GM21381 (cell line): Measurements from ENCODE around the gene CCDC68.
"Not testable (repeated sequence)": the region's sequence is repeated elsewhere in the genome, so short reads cannot be mapped to it uniquely, and the experiment has no call there.

Source experiments
- ATAC-seq: cut with Tn5 transposase; IDR thresholded peaks from one replicate; pipeline ENCODE4 v1.9.1; 2021; ENCODE audit warnings: mild to moderate bottlenecking, moderate library complexity; ENCODE audit not compliant: unreplicated experiment

CCDC68 gene, protein sequence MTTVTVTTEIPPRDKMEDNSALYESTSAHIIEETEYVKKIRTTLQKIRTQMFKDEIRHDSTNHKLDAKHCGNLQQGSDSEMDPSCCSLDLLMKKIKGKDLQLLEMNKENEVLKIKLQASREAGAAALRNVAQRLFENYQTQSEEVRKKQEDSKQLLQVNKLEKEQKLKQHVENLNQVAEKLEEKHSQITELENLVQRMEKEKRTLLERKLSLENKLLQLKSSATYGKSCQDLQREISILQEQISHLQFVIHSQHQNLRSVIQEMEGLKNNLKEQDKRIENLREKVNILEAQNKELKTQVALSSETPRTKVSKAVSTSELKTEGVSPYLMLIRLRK

DNA sequence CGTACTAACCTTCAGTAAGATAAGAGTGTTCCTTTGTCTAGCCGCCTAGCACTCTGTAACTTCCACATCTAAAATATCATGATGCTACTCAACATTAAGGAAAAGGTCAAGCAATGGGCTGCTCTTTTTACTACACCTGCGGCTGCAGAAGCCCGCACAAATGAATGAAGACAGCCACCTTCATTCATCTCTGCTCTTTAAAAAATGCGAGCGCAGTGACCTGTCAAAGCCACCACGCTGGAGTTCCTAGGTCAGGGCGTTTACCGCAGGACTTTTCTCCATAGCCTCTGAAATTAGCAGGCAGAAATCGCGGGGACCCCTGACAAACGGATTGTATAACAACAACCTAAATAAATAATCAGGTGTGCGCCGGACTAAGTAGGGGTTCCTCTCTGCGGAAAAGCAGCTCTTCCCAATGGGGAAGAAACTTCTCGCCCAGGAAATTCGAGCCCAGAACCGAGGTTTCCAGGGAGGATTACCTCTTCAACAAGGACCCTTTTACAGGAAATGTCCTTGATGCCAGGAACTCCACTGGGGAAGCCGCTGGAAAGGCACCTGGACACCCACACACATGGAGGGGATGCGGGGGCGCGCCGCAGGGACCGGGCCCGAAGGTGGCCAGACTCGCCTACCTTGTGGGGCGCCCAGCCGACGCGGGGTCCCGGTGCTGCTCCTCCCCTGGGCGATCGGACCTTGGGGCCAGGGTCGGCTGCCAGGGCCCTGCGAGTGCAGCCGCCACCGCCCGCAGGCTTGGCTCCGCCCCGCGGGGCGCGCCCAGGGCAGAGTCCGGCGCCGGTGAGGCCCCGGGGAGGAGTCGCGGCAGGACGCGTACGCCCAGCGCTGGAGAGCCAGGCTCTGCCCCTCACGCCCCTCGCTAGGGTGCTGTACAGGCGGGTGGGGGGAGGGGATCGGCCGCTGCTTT, at the start of gene CCDC68:
Gene CCDC68, minus strand, starts transcription at position 758 of the 922 bp plus-strand sequence. CDS start 16,670 bp downstream, outside the sequence.
- ATAC-seq, result no peak

DNA sequence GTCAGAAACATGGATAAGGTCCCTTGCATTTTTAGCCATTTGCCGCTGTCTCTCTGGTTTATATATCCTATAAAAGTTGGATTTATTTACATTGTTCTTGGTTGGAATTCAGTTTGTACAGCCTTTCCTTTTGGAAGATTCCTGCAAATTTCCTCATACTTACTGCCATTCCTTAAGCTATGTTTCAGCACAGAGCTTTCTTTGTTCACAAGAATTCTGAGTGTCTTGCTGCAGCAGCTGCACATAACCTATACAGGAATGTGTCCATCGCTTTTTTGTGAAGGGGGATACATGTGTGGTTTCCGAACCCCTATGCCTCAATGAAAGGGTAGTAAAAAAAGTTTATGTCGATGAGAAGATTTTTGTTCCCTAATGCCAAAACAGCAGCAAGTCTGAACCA, 48.3 kb upstream of the CCDC68 start:
- ATAC-seq, result no peak

DNA sequence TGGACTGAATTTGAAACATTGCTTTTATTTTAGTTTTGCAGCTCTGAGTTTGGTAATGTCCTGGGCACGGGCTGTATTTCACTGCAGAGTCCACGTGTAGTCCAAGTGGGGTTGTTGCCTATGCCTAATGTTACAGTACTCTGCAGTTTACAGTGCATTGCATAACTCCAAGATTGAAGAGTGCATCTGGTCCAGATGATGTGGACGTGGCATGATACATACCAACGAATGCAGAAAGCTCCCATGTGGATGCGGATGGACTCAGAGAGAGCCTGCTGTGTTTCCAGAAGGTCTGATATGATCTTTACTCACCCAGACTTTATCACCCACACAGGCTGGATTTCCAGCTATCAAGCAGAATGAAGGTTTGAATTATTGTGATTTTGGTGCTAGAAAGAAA, 44.4 kb upstream of the CCDC68 start:
- no peak for ATAC-seq

DNA sequence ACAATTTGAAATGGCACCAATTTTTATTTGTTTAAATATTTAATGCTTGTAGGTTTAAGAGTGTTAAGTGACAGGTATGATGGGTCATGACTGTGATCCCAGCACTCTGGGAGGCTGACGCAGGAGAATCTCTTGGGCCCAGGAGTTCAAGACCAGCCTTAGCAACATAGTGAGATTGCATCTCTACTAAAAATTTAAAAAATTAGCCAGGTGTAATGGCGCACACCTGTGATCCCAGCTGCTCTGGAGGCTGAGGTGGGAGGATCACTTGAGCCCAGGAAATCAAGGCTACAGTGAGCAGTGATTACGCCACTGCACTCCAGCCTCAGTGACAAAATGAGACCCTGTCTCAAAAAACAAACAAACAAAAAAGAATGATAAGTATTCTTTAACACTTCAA, 43.0 kb upstream of the CCDC68 start:
- ATAC-seq, result no peak

DNA sequence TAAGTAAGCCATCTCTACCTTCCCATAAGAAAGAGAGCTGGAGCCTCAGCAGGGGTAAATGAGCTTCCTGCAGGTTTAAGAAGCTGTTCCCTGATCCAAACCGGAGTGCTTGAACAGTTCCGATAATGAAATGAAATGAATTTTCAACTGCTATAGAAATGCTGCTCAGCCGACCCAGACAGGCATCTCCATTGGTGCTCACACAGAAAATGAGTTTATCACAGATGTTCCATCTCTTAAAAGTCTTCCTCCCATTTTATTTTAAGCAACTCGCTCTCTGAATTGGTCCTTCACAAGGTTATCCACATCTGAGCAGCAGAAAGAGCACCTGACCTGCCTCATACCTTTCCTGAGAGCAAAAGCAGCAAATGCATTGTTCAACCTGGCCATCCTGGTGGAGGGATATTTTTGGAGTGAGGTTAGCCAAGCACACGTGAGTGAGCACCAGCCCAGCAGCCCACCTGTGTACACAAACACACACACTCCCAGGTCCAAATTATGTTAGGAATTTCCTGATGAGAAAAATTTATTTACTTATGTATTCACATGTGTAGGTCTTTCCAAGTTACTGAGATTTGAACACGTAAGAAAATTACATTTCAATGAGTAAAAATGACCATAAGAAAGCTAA, 42.2 kb upstream of the CCDC68 start:
- no peak for ATAC-seq

DNA sequence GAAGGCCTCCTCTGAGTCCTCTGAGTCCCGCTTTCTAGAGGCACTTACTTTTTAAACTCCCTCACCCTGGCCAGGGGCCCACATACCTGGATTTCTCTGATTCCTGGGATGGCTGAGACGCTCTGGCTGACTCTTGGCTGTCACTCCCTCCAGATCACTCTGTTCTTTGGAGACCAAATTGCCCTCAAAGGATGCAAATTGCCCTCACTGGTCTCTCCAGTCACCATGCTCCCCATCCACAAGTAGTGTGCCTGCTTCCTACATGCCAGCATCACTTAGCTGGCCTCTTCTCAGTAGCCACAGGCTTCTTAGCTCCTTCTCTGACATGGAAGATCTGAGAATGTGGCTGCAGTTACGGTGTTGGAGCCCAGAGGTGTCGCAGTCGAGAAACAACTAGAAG, 41.3 kb upstream of the CCDC68 start:
- no peak for ATAC-seq

DNA sequence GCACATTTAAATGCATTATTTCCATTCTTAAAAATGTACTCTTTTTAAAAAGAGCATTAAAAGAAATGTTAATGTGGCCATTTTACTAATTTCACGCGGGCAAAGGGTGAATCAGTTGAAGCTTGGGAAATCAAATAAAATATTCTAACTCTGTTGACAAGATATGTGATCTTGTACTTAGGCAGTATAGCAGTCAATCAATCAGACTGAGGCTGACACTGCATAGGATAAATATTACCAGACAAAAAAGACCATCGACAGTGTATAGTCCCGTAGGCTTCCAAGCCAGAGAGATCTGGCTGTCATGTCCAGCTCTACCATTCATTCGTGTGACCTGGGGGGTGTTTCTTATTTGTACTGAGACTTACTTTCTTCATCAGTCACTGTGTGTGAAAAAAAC, 39.8 kb upstream of the CCDC68 start:
- no peak for ATAC-seq

DNA sequence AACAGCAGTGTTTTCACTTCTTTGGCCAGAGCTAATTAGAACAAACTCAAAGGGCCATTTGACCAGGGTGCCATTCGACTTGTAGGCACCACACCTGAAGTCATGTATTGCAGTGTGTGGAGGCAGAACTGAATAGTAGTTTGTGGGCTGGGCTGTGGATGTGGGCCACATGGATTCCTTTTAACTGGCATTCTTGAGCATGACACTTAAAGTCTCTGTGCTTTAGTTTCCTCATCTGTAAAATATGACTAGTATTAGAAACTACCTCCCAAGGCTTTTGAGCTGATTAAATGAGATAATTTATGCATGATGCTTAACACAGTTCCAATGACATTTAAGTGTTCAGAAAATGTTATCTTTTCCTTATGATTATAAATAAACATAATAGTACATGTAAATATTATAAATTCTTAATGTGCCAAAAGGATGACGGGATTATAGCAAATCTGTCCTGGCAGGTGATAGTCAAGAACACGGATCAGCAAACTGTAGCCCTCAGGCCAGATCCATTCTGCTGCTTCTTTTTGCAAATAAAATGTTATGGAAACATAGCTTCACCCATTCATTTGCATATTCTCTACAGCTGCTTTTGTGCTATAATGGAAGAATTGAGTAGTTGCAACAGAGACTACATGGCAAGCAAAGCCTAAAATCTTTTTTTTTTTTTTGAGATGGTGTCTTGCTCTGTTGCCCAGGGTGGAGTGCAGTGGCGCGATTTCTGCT, 36.3 kb upstream of the CCDC68 start:
- ATAC-seq, result no peak

DNA sequence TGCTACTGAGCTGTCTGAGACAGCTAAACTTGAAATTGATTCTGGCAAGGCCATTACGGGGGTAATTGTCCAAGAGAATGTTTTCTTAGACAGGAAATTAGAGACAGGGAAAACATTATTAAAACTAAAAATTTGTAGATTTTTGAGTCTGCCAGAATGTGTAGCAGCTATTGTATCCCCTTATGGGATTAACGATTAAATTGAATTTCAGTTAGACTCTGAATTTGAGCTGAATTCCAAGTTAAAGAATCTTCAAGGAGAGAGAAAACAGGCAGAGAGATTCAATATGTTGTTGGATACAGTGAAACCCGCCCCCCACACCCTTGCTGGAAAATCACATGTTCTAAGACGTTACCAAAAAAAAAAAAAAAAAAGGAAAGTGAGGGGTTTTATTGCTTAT, 32.7 kb upstream of the CCDC68 start:
- no peak for ATAC-seq

DNA sequence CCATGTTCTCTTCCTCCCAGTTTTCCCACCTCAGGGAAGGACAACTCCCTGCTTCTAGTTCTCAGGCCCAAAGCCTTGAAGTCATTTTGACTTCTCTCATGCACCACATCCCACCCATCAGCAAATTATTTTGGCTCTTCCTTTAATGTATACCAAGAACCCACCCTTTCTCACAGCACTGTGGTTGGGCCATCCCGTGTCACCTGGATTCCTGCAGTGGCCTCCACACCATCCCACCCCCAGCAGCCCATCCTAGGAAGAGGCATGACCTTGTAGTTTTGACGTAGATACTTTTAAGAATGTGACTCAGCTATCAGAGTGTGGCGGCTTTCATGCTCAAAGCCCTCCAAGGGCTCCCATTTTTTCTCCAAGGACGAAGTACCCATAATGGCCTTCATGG, 25.6 kb upstream of the CCDC68 start:
- ATAC-seq, result no peak

DNA sequence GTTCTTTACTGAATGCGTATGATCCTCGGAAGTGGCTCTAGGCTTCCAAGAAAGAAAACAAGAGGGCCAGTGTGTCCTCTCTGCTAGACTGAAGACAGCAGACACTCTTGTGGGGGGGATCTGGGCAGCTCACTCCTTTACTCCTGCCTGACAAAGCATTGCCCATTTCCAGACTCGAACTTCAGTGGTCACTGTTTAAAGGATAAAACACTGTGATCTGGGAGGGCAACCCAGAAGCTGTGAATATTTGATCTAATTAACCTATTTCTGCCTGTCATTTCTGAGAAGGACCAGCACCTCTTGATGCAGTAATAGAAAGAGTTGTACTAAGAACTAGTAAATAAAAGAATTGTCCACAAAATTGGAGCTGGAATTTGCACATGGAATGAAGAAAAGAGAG, 24.5 kb upstream of the CCDC68 start:
- no peak for ATAC-seq

DNA sequence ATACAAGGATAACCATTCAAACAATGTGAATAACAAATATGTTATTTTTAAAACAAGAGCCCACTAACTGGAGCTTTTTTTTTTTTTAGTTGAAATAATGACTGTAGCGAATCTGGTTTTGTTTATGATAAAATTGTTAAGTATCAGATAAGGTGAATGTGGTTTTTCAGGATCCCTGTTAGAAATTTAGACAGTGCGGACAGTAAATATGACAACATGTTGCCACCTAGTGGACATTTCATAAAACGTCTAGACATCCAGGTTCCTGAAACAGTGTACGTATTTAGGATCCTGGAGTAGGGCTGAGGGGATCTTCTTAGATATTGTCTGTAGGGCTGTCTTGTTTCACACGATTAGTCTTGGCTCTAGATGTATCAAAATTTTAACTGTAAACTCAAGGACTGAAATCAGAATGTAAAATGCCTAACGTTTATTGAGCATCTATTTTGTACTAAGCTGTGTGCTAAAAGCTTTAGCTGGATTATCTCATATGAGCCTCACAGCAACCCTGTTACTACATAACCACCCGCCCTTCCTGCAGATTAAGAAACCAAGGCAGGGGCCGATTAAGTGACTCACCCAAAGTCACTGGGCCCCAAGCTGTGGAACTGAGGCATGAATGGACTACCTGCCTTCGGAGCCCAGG, 23.9 kb upstream of the CCDC68 start:
- no peak for ATAC-seq

DNA sequence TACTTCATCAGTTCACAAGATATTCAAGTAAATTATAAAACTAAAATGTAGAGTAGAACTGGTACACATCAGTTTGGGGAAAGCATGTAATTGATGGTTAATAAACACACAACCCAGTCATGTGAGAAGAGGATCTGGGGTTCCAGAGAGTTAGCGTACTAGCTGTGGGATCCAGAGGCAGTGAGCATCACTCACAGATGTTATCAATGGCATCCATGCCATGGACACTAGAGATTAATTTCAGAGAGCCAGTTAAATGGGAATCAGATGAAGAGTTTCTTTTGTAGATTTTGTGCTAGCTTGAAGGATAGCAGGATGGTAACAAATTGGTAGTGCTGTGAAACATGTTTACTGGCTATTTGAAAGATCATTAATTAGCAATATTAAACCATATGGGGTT, 21.8 kb upstream of the CCDC68 start:
- ATAC-seq, result no peak

DNA sequence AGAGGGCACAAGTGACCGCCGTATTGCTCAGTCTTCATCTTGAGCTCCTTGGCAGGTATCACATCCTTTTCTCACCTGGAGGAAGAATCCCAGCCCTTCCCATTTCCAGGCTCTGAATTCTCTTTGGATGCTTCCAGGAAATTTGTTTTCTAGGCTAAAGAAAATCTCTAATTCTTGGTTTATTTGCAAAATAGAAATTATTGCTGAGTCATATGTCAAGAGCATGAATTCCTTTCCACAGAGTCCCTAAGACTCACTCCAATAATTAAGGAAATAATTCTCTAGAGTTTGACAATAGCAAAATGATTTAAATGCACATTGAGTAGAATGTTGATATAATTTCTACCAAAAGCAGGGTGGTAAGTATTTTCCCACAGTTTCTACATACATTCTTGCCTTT, 16.3 kb upstream of the CCDC68 start:
- no peak for ATAC-seq

DNA sequence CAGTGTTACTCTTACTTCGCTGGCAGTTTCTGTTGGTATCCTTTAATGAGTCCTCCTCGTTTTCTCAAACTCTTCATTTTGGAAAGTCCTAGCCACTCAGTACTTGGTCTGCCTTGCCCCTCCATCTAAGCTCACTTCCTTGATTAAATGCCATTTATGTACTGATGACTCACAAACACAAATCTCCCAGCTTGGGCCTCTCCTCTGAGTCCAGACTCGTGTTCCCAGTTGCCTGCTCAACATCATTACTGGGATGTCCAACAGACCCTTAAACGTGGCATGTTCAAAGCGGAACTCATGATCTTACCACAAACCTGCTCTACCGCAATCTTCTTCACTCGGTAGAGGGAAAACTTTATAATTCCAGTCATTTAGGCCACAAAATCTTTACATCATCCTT, 13.8 kb upstream of the CCDC68 start:
- no peak for ATAC-seq

DNA sequence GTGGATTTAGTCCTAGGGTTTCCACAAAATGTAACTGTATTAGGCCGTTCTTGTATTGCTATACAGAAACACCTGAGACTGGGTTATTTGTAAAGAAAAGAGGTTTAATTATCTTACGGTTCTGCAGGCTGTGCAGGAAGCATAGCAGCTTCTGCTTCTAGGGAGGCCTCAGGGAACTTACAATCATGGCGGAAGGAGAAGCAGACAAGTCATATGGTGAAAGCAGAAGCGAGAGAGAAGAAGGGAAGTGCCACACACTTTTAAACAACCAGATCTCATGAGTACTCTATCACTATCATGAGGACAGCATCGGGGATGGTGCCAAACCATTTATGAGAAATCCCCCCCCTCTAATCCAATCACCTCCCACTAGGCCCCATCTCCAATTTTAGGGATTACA, 9.5 kb upstream of the CCDC68 start:
- ATAC-seq, result no peak

DNA sequence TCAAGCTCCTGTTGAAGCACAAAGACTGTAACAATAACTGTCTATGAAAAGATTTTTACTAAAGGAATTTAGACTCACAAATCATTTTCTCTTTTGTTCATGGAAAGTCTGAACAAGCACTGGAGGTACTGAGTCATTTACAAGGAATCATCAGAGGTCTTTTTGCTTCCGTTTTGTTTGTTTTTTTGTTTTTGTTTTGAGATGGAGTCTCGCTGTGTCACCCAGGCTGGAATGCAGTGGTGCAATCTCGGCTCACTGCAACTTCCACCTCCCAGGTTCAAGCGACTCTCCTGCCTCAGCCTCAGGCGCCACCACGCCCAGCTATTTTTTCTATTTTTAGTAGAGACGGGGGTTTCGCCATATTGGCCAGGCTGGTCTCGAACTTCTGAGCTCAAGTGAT, 9.0 kb upstream of the CCDC68 start:
- not testable (repeated sequence) for ATAC-seq

DNA sequence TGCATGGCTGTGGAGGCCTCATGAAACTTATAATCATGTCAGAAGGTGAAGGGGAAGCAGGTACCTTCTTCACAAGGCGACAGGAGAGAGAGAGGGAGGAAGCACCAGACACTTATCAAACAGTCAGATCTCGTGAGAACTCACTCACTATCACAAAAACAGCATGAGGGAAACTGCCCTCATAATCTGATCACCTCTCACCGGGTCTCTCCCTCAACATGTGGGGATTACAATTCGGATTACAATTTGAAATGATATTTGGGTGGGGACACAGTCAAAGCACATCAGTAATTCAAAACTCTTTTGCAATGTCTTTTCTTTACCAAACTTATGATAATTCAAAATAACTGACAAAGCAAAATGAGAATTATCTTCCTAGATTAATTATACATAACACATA, 8.5 kb upstream of the CCDC68 start:
- ATAC-seq, result no peak

DNA sequence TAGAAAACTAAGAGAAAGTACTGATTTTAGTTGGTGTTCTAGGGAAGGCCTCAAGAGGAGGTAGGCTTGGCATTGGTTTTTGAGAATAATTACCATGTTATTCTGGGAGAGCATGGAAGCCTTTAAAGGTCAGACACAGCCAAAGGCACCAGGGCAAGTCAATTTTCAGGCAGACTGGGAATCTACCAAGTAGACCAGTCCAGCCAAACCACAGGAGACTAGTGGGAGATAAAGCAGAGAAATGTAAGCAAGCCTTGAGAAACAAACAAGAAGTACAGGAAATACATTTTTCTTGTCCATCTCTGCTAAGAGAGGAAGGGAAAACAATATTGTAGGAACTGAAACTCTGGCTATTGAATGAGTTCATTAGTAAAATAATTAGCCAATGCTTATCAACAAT, 5.5 kb upstream of the CCDC68 start:
- no peak for ATAC-seq

DNA sequence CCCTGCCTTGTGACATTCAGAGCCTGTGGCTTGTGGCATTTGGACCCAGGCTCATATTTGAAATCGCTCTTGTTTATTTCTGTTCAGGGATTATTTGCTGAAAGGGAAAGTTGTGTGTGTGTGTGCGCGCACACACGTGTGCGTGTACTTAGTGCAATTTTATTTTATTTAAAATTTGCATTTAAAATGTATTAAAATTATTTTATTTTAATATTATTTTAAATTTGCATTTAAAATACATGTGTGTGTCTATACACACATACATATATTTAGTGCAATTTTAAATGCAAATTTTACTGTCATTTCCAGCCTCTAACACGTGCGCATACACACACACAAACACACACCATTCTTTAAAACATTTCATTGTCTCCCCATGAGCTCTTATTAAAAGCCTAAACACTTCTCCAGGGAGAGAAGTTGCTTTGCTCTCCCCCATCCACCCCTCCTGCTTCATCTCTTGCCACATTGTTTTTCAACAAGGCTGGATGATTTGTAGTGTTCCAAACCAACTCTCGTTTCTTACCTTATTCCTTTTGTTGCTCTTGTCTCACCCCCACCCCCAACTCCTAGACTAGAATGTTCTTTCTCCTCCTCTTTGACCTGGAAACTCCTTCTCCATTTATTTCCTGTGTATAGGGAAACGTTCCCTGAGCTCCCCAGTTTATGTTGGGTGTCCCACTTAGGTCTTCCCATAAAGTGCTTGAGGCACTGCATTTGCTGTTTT, 3.8 kb upstream of the CCDC68 start:
- no peak for ATAC-seq
